ENCODE results near the gene ADARB2. TPM values are rescaled to one million over a fixed set of nuclear protein-coding genes. Genes with fewer than 3 reads are reported as not detected.

Gene ADARB2
- polyA plus RNA-seq, 3 donors = not detected

DNA sequence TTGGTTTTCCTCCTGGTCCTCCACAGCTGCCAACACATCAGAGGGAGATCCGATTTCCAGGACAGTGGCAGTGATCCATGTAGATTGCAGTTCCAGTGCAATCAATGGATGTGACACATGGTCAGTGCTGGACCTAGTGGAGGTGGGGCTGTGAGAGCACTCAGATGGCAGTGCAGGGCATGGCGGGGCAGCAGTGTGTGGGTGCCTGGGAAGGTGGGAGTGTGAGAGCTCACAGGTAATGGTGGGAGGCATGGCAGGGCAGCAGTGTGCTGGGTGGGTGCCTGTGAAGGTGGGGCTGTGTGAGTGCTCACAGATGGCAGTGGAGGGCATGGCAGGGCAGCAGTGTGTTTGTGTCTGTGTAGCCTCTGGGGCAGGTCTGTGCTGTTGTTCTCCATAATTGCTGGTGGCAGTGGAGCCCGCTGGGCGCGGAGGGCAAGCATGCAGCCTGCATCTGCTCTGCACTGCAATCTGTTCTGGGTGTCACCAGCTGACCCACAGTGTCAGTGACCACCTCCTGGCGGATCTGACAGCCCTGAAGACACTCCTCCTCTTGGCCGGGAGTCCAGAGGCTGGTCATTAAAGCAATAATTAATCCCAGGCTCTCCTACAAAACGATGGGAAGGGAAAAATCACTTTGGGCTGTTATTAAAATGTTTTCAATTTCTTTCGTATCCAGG lies 8.6 kb upstream of the ADARB2 start:
- H3K36me3 Mint-ChIP-seq = no peaks in the 10 kb centered on the region
- no peaks in the 10 kb centered on the region for H3K4me1 Mint-ChIP-seq
- WGBS (ENCODE audit: insufficient coverage) = 86% methylated on average over 5 of the region's 9 CpGs
- H3K27ac Mint-ChIP-seq = no peak overlapping the region
- Histone ChIP-seq H3K9me3 (replicated peaks in 1 of 2; ENCODE audit: control insufficient read depth in 1 of 2, insufficient read depth in 1 of 2, low read length in 2 of 2) (peaks cover 12 to 19% of the 10 kb centered on the region in 2 donors), H4K20me1 (ENCODE audit: insufficient read depth, low read length) (no peaks in the 10 kb centered on the region), H3K9ac (ENCODE audit: insufficient read depth, low read length, poor library complexity, severe bottlenecking) (no peak overlapping the region), H3K4me3 (replicated peaks in 1 of 3; ENCODE audit: low read depth in 2 of 3, low read length in 3 of 3) (no peak overlapping the region), H3K4me2 (replicated peaks; ENCODE audit: extremely low read depth, low read length, poor library complexity, severe bottlenecking) (no peak overlapping the region), H3K27ac (ENCODE audit: low read depth in 1 of 2, low read length in 2 of 2) (no peak overlapping the region), H3K36me3 (replicated peaks in 1 of 2; ENCODE audit: control insufficient read depth in 1 of 2, insufficient read depth in 2 of 2, low read length in 2 of 2) (no peaks in the 10 kb centered on the region), H3K4me1 (ENCODE audit: control insufficient read depth in 1 of 2, insufficient read depth in 2 of 2, low read length in 2 of 2) (no peaks in the 10 kb centered on the region), H2AFZ (ENCODE audit: insufficient read depth, low read depth, low read length, poor library complexity, severe bottlenecking) (no peak overlapping the region), H3K79me2 (ENCODE audit: insufficient read depth, low read length) (no peaks in the 10 kb centered on the region), H3K27me3 (ENCODE audit: control insufficient read depth in 2 of 2, insufficient read depth in 2 of 2, low read length in 2 of 2) (no peaks in the 10 kb centered on the region)
- H3K4me3 Mint-ChIP-seq = no peak overlapping the region
- TF ChIP-seq, protein P1, sequence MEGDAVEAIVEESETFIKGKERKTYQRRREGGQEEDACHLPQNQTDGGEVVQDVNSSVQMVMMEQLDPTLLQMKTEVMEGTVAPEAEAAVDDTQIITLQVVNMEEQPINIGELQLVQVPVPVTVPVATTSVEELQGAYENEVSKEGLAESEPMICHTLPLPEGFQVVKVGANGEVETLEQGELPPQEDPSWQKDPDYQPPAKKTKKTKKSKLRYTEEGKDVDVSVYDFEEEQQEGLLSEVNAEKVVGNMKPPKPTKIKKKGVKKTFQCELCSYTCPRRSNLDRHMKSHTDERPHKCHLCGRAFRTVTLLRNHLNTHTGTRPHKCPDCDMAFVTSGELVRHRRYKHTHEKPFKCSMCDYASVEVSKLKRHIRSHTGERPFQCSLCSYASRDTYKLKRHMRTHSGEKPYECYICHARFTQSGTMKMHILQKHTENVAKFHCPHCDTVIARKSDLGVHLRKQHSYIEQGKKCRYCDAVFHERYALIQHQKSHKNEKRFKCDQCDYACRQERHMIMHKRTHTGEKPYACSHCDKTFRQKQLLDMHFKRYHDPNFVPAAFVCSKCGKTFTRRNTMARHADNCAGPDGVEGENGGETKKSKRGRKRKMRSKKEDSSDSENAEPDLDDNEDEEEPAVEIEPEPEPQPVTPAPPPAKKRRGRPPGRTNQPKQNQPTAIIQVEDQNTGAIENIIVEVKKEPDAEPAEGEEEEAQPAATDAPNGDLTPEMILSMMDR (IDR thresholded peaks at IDR 0.05) = no peak
- peaks cover 4 to 24% (median 9%) of the 10 kb centered on the region in 7 donors for H3K9me3 Mint-ChIP-seq
- H3K27me3 Mint-ChIP-seq (ENCODE audit: low read depth in 3 of 3) = peaks cover 0 to 9% (median 6%) of the 10 kb centered on the region in 3 donors
- no peak for DNase-seq
- intact Hi-C loops (cut with micrococcal nuclease) = no loop called here

DNA sequence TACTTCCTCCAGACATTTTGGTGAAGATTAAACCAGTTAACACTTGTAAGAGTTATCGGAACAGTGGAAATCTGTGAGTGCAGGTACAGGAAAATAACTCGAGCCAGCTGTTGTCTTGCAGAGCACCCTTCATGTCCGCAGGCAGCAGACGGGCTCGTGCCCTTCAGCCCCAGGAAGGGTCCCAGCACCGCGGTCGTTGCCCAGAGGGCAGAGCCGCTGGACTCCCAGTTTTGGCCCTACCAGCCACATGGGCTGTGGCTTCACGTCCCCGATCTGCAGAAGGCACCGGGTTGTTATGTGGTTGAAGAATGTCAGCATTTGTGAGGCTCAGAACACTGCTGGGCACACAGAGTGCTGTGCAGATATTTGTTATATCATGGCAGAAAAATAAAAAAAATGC lies 7.2 kb upstream of the ADARB2 start:
- peaks cover 0 to 16% (median 12%) of the 10 kb centered on the region in 3 donors for H3K27me3 Mint-ChIP-seq (ENCODE audit: low read depth in 3 of 3)

More for the DNA sequence above, 7.2 kb upstream of the ADARB2 start:
- H3K4me3 ChIP-seq (replicated peaks in 1 of 3; ENCODE audit: low read depth in 2 of 3, low read length in 3 of 3) = no peak overlapping the region
- intact Hi-C loops (cut with micrococcal nuclease) = no loop called here
- Mint-ChIP-seq H3K27ac (no peak overlapping the region), H3K4me1 (no peaks in the 10 kb centered on the region), H3K4me3 (no peak overlapping the region), H3K36me3 (no peaks in the 10 kb centered on the region), H3K9me3 (peaks cover 0 to 15% (median 6%) of the 10 kb centered on the region in 7 donors)
- H3K79me2 ChIP-seq (ENCODE audit: insufficient read depth, low read length) = no peaks in the 10 kb centered on the region
- peaks cover 0 to 5% of the 10 kb centered on the region in 2 donors for H3K27me3 ChIP-seq (ENCODE audit: control insufficient read depth in 2 of 2, insufficient read depth in 2 of 2, low read length in 2 of 2)
- no peak overlapping the region for H3K27ac ChIP-seq (ENCODE audit: low read depth in 1 of 2, low read length in 2 of 2)
- H3K4me1 ChIP-seq (ENCODE audit: control insufficient read depth in 1 of 2, insufficient read depth in 2 of 2, low read length in 2 of 2) = no peaks in the 10 kb centered on the region
- whole genome bisulfite sequencing (ENCODE audit: insufficient coverage) = 88% methylated on average over 12 of the region's 12 CpGs
- H4K20me1 ChIP-seq (ENCODE audit: insufficient read depth, low read length) = no peaks in the 10 kb centered on the region
- H3K36me3 ChIP-seq (replicated peaks in 1 of 2; ENCODE audit: control insufficient read depth in 1 of 2, insufficient read depth in 2 of 2, low read length in 2 of 2) = no peaks in the 10 kb centered on the region
- TF ChIP-seq, protein P1 (IDR thresholded peaks at IDR 0.05) = no peak
- no peak for DNase-seq
- no peak overlapping the region for H3K4me2 ChIP-seq (replicated peaks; ENCODE audit: extremely low read depth, low read length, poor library complexity, severe bottlenecking)
- peaks cover 12 to 14% of the 10 kb centered on the region in 2 donors for H3K9me3 ChIP-seq (replicated peaks in 1 of 2; ENCODE audit: control insufficient read depth in 1 of 2, insufficient read depth in 1 of 2, low read length in 2 of 2)
- H3K9ac ChIP-seq (ENCODE audit: insufficient read depth, low read length, poor library complexity, severe bottlenecking) = no peak overlapping the region
- no peak overlapping the region for H2AFZ ChIP-seq (ENCODE audit: insufficient read depth, low read depth, low read length, poor library complexity, severe bottlenecking)
